Stomach (tissue), 4 donors: ENCODE data around the gene ADGRD2.

Experiments used
- EP300 ChIP-seq: sonication (generic); formaldehyde crosslinking; IDR thresholded peaks from one replicate; pipeline ENCODE4 v1.6.1; 2017; ENCODE audit warnings: antibody characterized with exemption
- POLR2A ChIP-seq, 4 donors: fragments of 450-650 bp; IDR thresholded peaks; one replicate each; pipeline ENCODE4 v1.6.1; 2016; ENCODE audit warnings: antibody characterized with exemption in 4 of 4, control low read depth in 2 of 4, mild to moderate bottlenecking in 1 of 4, moderate library complexity in 1 of 4
- POLR2AphosphoS5 ChIP-seq, 3 donors: sonication (generic); formaldehyde crosslinking; IDR thresholded peaks; one replicate each; pipeline ENCODE4 v1.6.1; 2016; ENCODE audit warnings: antibody characterized with exemption in 3 of 3
- TF ChIP-seq, protein P1 (sequence below), 7 experiments: fragments of 450-650 bp in 4 of 7; fragments of 200-600 bp in 3 of 7; sonication (generic) in 3 of 7; IDR thresholded peaks; one replicate each; pipeline ENCODE4 v1.5.1; 2016 to 2019; ENCODE audit warnings: antibody characterized with exemption in 7 of 7, control low read depth in 2 of 7, mild to moderate bottlenecking in 1 of 7

- TF ChIP-seq, protein P1, sequence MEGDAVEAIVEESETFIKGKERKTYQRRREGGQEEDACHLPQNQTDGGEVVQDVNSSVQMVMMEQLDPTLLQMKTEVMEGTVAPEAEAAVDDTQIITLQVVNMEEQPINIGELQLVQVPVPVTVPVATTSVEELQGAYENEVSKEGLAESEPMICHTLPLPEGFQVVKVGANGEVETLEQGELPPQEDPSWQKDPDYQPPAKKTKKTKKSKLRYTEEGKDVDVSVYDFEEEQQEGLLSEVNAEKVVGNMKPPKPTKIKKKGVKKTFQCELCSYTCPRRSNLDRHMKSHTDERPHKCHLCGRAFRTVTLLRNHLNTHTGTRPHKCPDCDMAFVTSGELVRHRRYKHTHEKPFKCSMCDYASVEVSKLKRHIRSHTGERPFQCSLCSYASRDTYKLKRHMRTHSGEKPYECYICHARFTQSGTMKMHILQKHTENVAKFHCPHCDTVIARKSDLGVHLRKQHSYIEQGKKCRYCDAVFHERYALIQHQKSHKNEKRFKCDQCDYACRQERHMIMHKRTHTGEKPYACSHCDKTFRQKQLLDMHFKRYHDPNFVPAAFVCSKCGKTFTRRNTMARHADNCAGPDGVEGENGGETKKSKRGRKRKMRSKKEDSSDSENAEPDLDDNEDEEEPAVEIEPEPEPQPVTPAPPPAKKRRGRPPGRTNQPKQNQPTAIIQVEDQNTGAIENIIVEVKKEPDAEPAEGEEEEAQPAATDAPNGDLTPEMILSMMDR (IDR thresholded peaks at IDR 0.05) = no peak
- no peak for TF ChIP-seq POLR2A (IDR thresholded peaks at IDR 0.05)
- no peak for TF ChIP-seq POLR2AphosphoS5 (IDR thresholded peaks at IDR 0.05)
- no peak for TF ChIP-seq EP300
Measured at GRCh38 chr9:124458441-124458840, 8.2 kb downstream of the ADGRD2 start.
